ENCODE measurements around the gene FGF6.

The FGF6 gene

GRCh38 chr12:4447151-4447550 is 1.5 kb upstream of the FGF6 start:
- DNase-seq (ENCODE audit: low read depth) = no peak

- DNase-seq (ENCODE audit: low read depth) = no peak
Measured at GRCh38 chr12:4446335-4446734, 720 bp upstream of the FGF6 start.

GRCh38 chr12:4444031-4444430 is 1.6 kb downstream of the FGF6 start:
- DNase-seq (ENCODE audit: low read depth) = no peak

- no peak for DNase-seq (ENCODE audit: low read depth)
Measured at GRCh38 chr12:4443616-4444015, 2.0 kb downstream of the FGF6 start.

- DNase-seq (ENCODE audit: low read depth) = no peak
Measured at GRCh38 chr12:4441355-4442335, 4.0 kb downstream of the FGF6 start.

- no peak for DNase-seq (ENCODE audit: low read depth)
Measured at GRCh38 chr12:4440187-4440941, 5.3 kb downstream of the FGF6 start.

GRCh38 chr12:4439736-4440135 is 5.9 kb downstream of the FGF6 start:
- no peak for DNase-seq (ENCODE audit: low read depth)

GRCh38 chr12:4438834-4439596 is 6.6 kb downstream of the FGF6 start:
- DNase-seq (ENCODE audit: low read depth) = no peak

GRCh38 chr12:4435537-4435936 is 10.1 kb downstream of the FGF6 start:
- no peak for DNase-seq (ENCODE audit: low read depth)

GRCh38 chr12:4434706-4435425 is 10.7 kb downstream of the FGF6 start:
- DNase-seq (ENCODE audit: low read depth) = no peak

GRCh38 chr12:4434301-4434700 is 11.3 kb downstream of the FGF6 start:
- no peak for DNase-seq (ENCODE audit: low read depth)

- no peak for DNase-seq (ENCODE audit: low read depth)
Measured at GRCh38 chr12:4433745-4434058, 11.9 kb downstream of the FGF6 start.

GRCh38 chr12:4432878-4433744 is 12.5 kb downstream of the FGF6 start:
- DNase-seq (ENCODE audit: low read depth) = no peak

GRCh38 chr12:4431866-4432265 is 13.7 kb downstream of the FGF6 start:
- DNase-seq (ENCODE audit: low read depth) = no peak

GRCh38 chr12:4431436-4431835 is 14.2 kb downstream of the FGF6 start:
- DNase-seq (ENCODE audit: low read depth) = no peak

- DNase-seq (ENCODE audit: low read depth) = no peak
Measured at GRCh38 chr12:4424422-4424821, 21.2 kb downstream of the FGF6 start.

- no peak for DNase-seq (ENCODE audit: low read depth)
Measured at GRCh38 chr12:4423528-4424195, 22.0 kb downstream of the FGF6 start.

GRCh38 chr12:4422985-4423384 is 22.6 kb downstream of the FGF6 start:
- DNase-seq (ENCODE audit: low read depth) = no peak

GRCh38 chr12:4421590-4422031 is 24.0 kb downstream of the FGF6 start:
- DNase-seq (ENCODE audit: low read depth) = no peak

- DNase-seq (ENCODE audit: low read depth) = no peak
Measured at GRCh38 chr12:4420138-4420670, 25.4 kb downstream of the FGF6 start.
